ENCODE results near the gene CABP1.

The CABP1 gene

DNA sequence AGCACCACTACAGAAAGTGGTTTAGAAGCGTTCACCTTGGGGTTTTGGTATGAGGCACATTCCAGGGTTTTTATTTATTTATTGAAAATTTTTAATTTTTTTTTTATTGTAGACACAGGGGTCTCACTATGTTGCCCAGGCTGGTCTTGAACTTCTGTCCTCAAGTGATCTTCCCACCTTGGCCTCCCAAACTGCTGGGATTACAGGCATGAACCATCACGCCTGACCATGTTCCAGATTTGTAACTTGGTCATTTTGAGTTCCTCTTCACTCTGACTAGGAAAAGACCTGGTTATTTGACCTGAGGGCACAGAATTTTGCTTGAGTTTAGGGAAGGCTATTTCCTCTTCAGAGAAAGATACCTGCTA is 49.6 kb downstream of the CABP1 start:
- Histone ChIP-seq H3K4me3 (ENCODE audit: low read depth, low read length) (no peak overlapping the region), H3K27ac (no peak overlapping the region), H3K27me3 (replicated peaks) (no peaks in the 10 kb centered on the region), H3K36me3 (replicated peaks) (peaks cover 13% of the 10 kb centered on the region)
- no peak for TF ChIP-seq CTCF (IDR thresholded peaks at IDR 0.05; ENCODE audit: low read depth, low read length, missing control alignments)
- no peak for DNase-seq
- in situ Hi-C loops (cut with HindIII; ENCODE audit: low pct_ligation_motif_present, low sequenced_read_pairs) = no loop called here

DNA sequence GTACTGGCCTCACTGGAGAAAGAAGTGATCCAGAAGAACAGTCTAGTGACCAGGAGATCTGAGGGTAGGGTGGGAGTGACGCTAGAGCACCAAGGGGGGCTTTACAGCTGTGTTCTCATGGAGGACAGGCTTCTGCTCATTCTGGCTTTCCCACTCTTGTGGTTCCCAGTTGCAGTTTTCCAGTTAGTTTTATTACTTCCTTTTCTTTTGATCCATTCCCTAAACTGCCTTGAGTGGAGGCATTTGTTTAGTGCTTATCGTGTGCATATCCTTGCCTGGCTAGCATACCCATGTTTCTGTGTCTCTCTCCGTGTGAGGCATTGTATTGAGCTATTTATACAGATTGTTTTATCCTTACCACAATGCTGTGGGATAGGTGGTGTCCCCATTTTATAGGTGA is 50.6 kb downstream of the CABP1 start:
- Histone ChIP-seq H3K4me3 (ENCODE audit: low read depth, low read length) (no peak overlapping the region), H3K27me3 (replicated peaks) (no peaks in the 10 kb centered on the region), H3K27ac (no peak overlapping the region), H3K36me3 (replicated peaks) (peaks cover 22% of the 10 kb centered on the region)
- in situ Hi-C loops (cut with HindIII; ENCODE audit: low pct_ligation_motif_present, low sequenced_read_pairs) = no loop called here
- TF ChIP-seq CTCF (IDR thresholded peaks at IDR 0.05; ENCODE audit: low read depth, low read length, missing control alignments) = no peak
- DNase-seq = no peak

GRCh38 chr12:120692524-120693033 is 52.2 kb downstream of the CABP1 start:
- H3K4me3 ChIP-seq (ENCODE audit: low read depth, low read length) = no peak overlapping the region
- in situ Hi-C loops (cut with HindIII; ENCODE audit: low pct_ligation_motif_present, low sequenced_read_pairs) = no loop called here

GRCh38 chr12:120693848-120694247 is 53.4 kb downstream of the CABP1 start:
- in situ Hi-C loops (cut with HindIII; ENCODE audit: low pct_ligation_motif_present, low sequenced_read_pairs) = no loop called here
- Histone ChIP-seq H3K36me3 (replicated peaks) (peaks cover 48% of the 10 kb centered on the region), H3K27me3 (replicated peaks) (no peaks in the 10 kb centered on the region), H3K27ac (no peak overlapping the region), H3K4me3 (ENCODE audit: low read depth, low read length) (no peak overlapping the region)
- DNase-seq = no peak
- TF ChIP-seq CTCF (IDR thresholded peaks at IDR 0.05; ENCODE audit: low read depth, low read length, missing control alignments) = no peak

More at GRCh38 chr12:120692524-120693033, 52.2 kb downstream of the CABP1 start:
- peaks cover 36% of the 10 kb centered on the region for H3K36me3 ChIP-seq (replicated peaks)
- TF ChIP-seq CTCF (IDR thresholded peaks at IDR 0.05; ENCODE audit: low read depth, low read length, missing control alignments) = no peak
- no peaks in the 10 kb centered on the region for H3K27me3 ChIP-seq (replicated peaks)
- H3K27ac ChIP-seq = no peak overlapping the region
- DNase-seq = no peak

DNA sequence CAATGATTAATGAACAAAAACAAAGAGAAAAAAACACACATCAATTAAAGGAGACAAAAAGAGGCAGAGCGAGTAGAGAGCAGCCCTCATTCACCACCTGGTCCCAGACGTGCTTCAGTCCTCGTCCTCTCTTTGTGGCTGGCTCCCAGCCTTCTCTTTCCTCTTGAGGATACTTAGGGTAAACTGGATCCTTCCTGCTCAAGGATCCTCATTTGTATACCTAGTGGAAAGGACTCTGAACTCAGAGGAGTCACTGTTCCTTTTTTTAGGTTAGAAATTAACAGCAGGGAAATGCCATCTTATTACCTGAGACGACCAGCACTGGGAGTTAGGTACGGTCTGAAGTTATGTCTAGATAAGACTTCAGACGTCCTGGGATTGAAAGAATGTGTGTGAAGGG is 56.2 kb downstream of the CABP1 start:
- H3K27ac ChIP-seq = no peak overlapping the region
- H3K36me3 ChIP-seq (replicated peaks) = peaks cover 66% of the 10 kb centered on the region
- no peak overlapping the region for H3K4me3 ChIP-seq (ENCODE audit: low read depth, low read length)
- DNase-seq = no peak
- H3K27me3 ChIP-seq (replicated peaks) = no peaks in the 10 kb centered on the region
- TF ChIP-seq CTCF (IDR thresholded peaks at IDR 0.05; ENCODE audit: low read depth, low read length, missing control alignments) = no peak
- in situ Hi-C loops (cut with HindIII; ENCODE audit: low pct_ligation_motif_present, low sequenced_read_pairs) = no loop called here

DNA sequence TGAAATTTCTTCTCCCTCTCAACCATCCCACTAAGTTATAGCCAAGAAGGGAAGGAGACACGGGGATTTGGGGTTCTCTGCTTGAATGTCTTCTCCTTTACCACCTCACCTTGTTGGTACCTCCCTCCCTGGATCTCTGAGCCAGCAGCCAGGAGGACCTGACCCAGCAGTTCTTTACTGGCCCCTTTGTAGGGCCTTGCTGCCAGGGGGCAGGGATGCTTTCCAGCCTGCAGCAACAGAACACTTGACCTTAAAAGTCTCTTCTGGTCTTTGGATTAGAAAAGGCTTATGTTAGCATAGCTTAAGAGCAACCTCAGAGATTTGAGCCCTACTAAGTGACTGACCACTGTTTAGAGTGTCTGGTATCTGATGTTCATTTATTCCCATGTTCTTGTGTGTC is 56.9 kb downstream of the CABP1 start:
- Histone ChIP-seq H3K27ac (no peak overlapping the region), H3K27me3 (replicated peaks) (no peaks in the 10 kb centered on the region), H3K36me3 (replicated peaks) (peaks cover 66% of the 10 kb centered on the region), H3K4me3 (ENCODE audit: low read depth, low read length) (no peak overlapping the region)
- in situ Hi-C loops (cut with HindIII; ENCODE audit: low pct_ligation_motif_present, low sequenced_read_pairs) = no loop called here
- no peak for TF ChIP-seq CTCF (IDR thresholded peaks at IDR 0.05; ENCODE audit: low read depth, low read length, missing control alignments)
- DNase-seq = no peak

Measured in brain microvascular endothelial cell (primary cell).